Muscle of leg (tissue), 11 donors: ENCODE measurements around the gene ELFN1. TPM values are rescaled to one million over a fixed set of nuclear protein-coding genes. Genes with fewer than 3 reads are reported as not detected.

Experiments
- DNase-seq: peaks from one replicate; pipeline ENCODE4 v3.0.0; 2013
- H3K27ac ChIP-seq: one replicate; pipeline ENCODE4 v1.5.1; 2013; ENCODE audit warnings: mild to moderate bottlenecking, low read length, control low read depth
- H3K27me3 ChIP-seq: one replicate; pipeline ENCODE4 v1.6.1; 2013; ENCODE audit warnings: low read length; ENCODE audit not compliant: control insufficient read depth, insufficient read depth
- H3K36me3 ChIP-seq: one replicate; pipeline ENCODE4 v1.6.1; 2013; ENCODE audit warnings: low read length; ENCODE audit not compliant: control insufficient read depth, insufficient read depth
- H3K4me1 ChIP-seq: one replicate; pipeline ENCODE4 v1.6.1; 2013; ENCODE audit warnings: low read length; ENCODE audit not compliant: control insufficient read depth, insufficient read depth
- H3K4me3 ChIP-seq: one replicate; pipeline ENCODE4 v1.5.1; 2013; ENCODE audit warnings: low read length, control low read depth
- H3K9me3 ChIP-seq: replicated peaks from 2 replicates; pipeline ENCODE4 v1.6.1; 2013; ENCODE audit warnings: low read depth, low read length; ENCODE audit not compliant: control insufficient read depth
- WGBS: methylation state at CpG from one replicate; pipeline ENCODE4 v1.1.5; 2013; ENCODE audit warnings: missing lambda C conversion rate; ENCODE audit not compliant: insufficient coverage; 5-methylcytosine and 5-hydroxymethylcytosine counted together
- polyA plus RNA-seq, 8 donors: library from polyadenylated mRNA; unstranded; fragments of 120-200 nt; gene quantifications; one replicate each; pipeline versions ENCODE4 v1.2.1 to v1.2.3, GENCODE V29; 2013; ENCODE audit warnings: inconsistent platforms in 1 of 8, low replicate concordance in 1 of 8; ENCODE audit not compliant: insufficient read length in 8 of 8, insufficient read depth in 1 of 8
- total RNA-seq: library from RNA; stranded (reverse); fragments of 120-200 nt; gene quantifications from one replicate; pipeline ENCODE4 v1.2.4, GENCODE V29; 2013

ELFN1 gene
- total and polyA plus RNA-seq, 9 donors: 2.8 to 10.7 (median 8.2) TPM

DNA sequence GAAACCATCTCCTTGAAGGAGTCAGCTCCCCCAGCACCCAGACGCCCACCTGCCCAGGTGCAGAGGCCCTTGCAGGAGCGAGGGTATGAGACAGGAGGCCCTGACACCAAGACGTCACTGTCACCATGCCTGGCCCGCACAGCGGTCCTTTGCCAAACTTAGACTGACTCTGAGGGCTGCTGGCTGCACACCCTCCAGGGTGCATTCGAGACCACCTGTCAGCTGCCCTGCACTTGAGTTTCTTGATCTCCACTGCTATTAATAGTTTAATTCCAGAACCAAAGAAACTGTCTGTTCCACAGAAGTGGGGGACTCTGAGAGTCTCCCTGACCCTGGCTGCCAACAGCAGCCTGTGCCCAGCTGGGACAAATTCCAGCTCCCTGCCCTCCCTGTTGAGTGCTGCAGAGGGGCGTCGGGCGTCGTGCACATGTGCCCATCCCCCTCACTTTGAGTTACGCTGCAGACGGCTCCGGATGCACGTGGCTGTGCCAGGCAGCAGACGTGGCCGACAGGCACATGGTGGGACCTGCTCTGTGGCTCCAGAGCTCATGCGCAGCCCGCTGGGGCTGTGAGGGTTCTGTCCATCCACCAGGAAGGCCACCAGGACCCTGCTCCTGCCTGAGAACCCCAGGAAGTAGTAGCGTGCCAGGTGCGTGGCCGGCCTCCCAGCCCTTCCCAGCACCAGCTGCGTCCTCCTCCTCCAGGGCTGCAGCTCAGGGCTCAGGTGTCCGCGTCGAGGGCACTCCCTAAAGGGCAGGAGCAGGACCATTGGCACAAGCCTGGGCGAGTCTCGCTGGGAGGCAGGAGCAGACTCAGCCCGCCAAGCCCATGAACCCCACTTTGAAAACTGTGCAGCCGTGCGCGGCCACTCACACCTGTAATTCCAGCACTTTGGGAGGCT, 24.8 kb downstream of the ELFN1 start:
- Histone ChIP-seq H3K4me3 (no peak overlapping the region), H3K4me1 (peaks cover 50% of the 10 kb centered on the region), H3K9me3 (no peaks in the 10 kb centered on the region), H3K36me3 (peaks cover under 1% of the 10 kb centered on the region), H3K27me3 (peaks cover 4% of the 10 kb centered on the region), H3K27ac (peak overlapping the region; percentile 67)
- 72% methylated on average over 31 of the region's 31 CpGs for WGBS
- peak; percentile 69 for DNase-seq

DNA sequence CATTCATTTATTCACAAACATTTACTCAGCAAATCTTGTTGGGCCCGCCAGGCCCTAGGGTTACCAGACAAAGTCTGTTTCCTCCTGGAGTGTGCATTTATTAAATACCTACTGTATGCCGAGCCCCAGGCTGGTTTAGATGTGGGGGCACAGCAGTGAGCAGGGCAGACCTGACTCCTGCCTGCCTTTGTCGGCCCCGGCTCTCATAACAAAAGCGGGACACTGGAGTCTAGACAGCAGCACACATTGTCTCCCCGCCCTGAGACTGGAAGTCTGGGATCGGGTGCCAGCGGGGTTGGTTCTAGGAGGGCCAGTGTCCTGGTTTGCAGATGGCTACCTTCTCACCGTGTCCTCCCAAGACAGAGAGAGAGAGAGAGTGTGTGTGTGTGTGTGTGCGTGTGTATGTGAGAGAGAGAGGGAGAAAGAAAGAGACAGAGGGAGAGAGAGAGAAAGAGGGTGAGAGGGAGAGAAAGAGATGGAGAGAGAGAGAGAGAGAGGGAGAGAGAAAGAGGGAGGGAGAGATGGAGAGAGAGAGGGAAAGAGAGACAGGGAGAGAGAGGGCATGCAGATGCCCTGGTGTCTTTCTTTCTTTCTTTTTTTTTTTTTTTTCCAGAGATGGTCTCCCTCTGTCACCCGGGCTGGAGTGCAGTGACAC, 25.9 kb downstream of the ELFN1 start:
- 87% methylated on average over 8 of the region's 11 CpGs for WGBS
- H3K27me3 ChIP-seq: peaks cover 4% of the 10 kb centered on the region
- H3K4me1 ChIP-seq: peaks cover 50% of the 10 kb centered on the region
- no peak overlapping the region for H3K4me3 ChIP-seq
- no peak for DNase-seq
- no peaks in the 10 kb centered on the region for H3K36me3 ChIP-seq
- no peaks in the 10 kb centered on the region for H3K9me3 ChIP-seq
- H3K27ac ChIP-seq: no peak overlapping the region

DNA sequence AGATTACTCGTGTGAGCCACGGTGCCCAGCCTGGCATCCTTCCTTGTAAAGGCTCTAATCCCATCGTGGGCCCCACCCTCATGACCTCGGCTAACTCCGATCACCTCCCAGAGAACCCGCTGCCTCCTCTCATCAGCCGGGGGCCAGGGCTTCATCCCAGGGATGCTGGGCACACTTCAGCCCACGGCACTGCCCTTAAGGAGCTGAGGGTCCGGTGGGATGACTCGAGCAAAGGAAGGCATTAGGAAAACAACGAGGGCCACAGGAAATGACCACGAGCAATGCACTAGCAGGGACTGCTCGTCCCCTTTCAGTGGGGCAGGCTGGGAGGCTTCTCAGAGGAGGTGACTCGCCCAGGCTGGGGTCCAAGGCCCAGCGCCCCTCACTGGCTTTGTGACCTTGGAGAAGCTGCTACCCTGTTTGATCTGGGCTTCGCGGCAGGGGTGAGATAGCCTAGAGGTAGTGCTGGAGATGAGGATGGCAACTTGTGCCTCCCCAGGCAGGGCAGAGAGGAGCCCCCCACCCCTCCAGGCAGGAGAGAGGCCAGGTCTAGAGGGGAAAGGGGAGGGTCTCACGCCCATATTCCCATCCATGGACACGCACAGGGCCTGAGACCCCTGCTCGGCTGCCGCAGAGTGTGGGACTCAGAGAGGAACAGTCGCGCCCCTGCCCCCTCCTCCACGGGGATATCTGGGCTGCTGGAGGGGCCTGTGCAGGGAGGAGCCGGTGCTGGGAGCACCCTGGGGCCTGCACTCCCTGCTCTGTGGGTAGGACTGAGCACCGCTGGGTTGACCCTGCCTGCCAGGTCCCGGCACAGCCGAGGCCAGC, 26.8 kb downstream of the ELFN1 start:
- Histone ChIP-seq H3K36me3 (no peaks in the 10 kb centered on the region), H3K27me3 (peaks cover 4% of the 10 kb centered on the region), H3K27ac (no peak overlapping the region), H3K4me1 (peaks cover 40% of the 10 kb centered on the region), H3K4me3 (no peak overlapping the region), H3K9me3 (peaks cover 2% of the 10 kb centered on the region)
- DNase-seq: no peak
- WGBS: 63% methylated on average over 21 of the region's 28 CpGs

DNA sequence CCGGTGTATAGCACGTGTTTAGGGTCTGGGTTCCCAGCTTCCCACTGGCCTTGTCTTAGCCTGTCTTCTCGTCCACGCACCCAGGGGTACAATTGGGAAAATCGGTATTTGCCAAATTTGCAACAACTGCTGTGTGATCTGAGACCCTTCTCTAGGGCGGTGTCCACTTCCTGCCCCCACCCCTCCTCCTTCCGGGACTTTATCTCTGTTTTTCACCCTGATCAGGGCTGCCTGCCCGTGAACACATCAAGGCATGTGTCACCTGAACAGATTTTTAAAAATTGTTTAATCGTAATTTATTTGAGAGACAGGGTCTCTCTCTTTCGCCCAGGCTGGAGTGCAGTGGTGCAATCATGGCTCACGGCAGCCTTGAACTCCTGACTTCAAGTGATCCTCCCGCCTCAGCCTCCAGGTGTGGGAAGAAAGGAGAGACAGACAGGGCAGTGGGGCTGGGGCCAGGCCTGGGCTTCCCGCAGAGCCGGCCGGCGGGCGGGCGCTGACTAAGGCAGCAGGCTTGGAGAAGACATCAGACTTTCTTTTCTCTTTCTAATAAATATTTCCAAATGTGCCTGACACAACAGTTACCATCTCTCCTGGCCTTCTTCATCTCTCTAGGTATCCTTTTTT, 27.5 kb downstream of the ELFN1 start:
- Histone ChIP-seq H3K4me1 (peaks cover 33% of the 10 kb centered on the region), H3K4me3 (no peak overlapping the region), H3K36me3 (no peaks in the 10 kb centered on the region), H3K27ac (no peak overlapping the region), H3K9me3 (peaks cover 7% of the 10 kb centered on the region), H3K27me3 (peaks cover 4% of the 10 kb centered on the region)
- 67% methylated on average over 10 of the region's 18 CpGs for WGBS
- DNase-seq: no peak

DNA sequence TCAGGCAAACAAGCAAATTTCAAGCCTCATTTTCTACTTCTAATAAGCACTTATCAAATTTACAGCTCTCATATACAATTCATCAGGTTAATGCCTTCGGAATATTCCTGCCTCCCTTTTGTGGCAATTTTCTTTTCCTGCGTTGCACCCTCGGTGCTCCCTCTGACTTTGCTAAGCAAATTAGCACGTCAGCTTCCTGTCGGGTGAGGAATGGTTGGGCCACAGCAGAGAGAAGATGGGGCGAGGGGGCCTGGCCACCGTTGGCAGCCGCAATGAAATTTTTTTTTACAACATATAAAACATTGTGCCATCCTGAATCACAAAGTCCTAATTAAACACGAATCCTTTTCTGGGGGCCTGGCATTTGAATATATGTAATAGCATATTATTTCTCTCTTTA, 28.1 kb downstream of the ELFN1 start:
- H3K27me3 ChIP-seq: peaks cover 4% of the 10 kb centered on the region
- WGBS: 80% methylated on average over 1 of the region's 9 CpGs
- H3K4me1 ChIP-seq: peaks cover 27% of the 10 kb centered on the region
- H3K36me3 ChIP-seq: no peaks in the 10 kb centered on the region
- H3K27ac ChIP-seq: no peak overlapping the region
- no peak for DNase-seq
- peaks cover 8% of the 10 kb centered on the region for H3K9me3 ChIP-seq
- H3K4me3 ChIP-seq: no peak overlapping the region

DNA sequence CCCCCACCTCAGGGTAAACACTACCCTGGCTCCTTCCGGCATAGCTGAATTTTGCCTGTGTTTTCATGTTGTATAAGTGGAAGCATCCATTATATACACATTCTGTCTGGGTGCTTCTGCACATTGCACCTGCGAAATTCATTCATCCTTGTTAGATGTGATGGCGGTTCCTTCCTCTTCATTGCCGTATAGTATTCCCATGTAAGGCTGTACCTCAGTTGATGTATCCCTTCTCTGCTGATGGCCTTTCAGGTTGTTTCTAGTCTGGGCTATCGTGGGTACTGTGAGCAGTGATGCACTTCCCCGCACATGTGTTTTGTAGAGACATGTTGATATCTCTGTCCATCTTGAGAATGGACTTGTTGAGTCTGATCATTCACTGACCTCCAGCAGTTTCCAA, 28.9 kb downstream of the ELFN1 start:
- Histone ChIP-seq H3K9me3 (peaks cover 8% of the 10 kb centered on the region), H3K4me3 (no peak overlapping the region), H3K4me1 (peaks cover 23% of the 10 kb centered on the region), H3K27me3 (peaks cover 4% of the 10 kb centered on the region), H3K36me3 (no peaks in the 10 kb centered on the region), H3K27ac (no peak overlapping the region)
- 100% methylated on average over 3 of the region's 6 CpGs for WGBS
- no peak for DNase-seq

DNA sequence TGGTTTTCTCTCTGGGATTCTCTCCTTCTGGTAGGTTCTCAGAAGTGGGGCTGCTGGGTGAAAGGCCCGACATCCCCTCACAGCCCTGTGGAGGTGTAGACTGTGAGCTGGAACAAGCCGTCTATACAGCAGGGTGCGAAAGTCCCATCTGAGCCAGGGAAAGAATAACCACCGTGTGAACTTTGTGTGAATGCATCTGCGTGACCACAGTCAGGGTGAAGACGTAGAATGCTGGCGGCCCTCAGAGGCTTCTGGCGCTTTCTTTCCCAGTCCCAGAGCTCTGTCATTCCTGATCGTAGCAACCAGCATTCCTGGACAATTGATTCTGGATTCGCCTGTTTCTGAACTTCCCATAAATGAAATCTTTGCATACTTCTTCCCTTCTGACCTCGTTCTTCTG, 30.0 kb downstream of the ELFN1 start:
- Histone ChIP-seq H3K27ac (no peak overlapping the region), H3K4me3 (no peak overlapping the region), H3K9me3 (peaks cover 8% of the 10 kb centered on the region), H3K36me3 (no peaks in the 10 kb centered on the region), H3K27me3 (peaks cover 5% of the 10 kb centered on the region), H3K4me1 (peaks cover 19% of the 10 kb centered on the region)
- DNase-seq: no peak
- 93% methylated on average over 11 of the region's 11 CpGs for whole genome bisulfite sequencing

DNA sequence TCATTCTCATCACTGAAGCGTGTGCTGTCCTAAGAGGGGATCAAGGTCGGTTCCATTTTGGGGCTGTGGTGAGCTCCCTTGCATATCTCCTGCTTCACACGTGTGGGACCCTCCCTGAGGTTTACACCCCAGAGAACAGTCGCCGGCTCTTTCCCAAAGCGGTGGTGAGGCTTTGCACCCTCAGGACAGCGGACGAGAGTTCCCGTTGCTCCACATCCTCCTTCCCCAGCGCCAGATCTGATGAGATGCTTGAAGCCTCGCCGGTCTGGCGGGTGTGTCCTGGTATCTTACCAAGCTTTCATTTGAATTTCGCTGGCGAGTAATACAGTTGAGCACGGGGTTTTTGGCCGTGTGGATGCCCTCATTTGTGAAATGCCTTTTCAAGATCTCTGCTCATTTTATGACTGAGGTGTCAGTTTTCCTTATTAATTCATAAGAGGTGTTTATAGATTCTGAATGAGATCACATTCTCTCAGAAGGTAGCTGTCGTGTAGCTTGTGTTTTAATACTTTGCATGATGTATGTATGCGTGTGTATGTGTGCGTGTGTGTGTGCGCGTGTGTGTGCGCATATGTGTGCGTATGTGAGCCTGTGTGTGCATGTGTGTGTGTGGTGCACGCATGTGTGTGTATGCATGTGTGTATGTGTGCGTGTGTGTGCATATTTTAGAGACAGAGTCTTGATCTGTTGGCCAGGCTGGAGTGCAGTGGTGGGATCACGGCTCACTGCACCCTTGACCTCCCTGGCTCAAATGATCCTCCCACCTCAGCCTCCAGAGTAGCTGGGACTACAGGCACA, 30.7 kb downstream of the ELFN1 start:
- Histone ChIP-seq H3K4me3 (no peak overlapping the region), H3K27ac (no peak overlapping the region), H3K36me3 (no peaks in the 10 kb centered on the region), H3K9me3 (peaks cover 8% of the 10 kb centered on the region), H3K4me1 (peaks cover 16% of the 10 kb centered on the region), H3K27me3 (peaks cover 5% of the 10 kb centered on the region)
- WGBS: 90% methylated on average over 20 of the region's 27 CpGs
- no peak for DNase-seq

DNA sequence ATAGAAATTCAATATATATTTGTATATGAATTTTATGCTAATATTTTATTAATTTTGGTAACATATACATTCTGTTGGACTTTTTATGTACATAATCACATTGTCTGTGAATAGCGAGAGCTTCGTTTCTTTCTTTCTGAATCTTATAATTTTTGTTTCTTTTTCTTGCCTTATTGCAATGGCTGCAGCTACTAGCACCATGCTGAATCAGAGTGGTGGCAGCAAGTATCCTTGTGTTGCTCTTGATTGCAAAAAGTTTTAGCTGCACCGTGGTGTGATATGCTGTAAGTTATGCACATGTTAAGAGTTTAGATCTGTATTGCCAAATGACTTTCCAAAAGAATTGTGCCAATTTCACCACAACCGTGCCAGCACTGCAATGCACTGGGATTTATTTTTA, 32.6 kb downstream of the ELFN1 start:
- H3K36me3 ChIP-seq: no peaks in the 10 kb centered on the region
- peaks cover 26% of the 10 kb centered on the region for H3K4me1 ChIP-seq
- peaks cover 8% of the 10 kb centered on the region for H3K9me3 ChIP-seq
- no CpG with 5 or more reads among the region's 4 CpGs for WGBS
- no peak overlapping the region for H3K27ac ChIP-seq
- no peak for DNase-seq
- H3K4me3 ChIP-seq: no peak overlapping the region
- peaks cover 2% of the 10 kb centered on the region for H3K27me3 ChIP-seq
